ACHN (cell line): ENCODE data around the gene RAB11FIP4.
A peak's percentile ranks its signal among the peaks of the same experiment; 100 is the strongest.

Experiments
- DNase-seq: peaks from one replicate; pipeline ENCODE4 v3.0.0-alpha.2; 2015
- in situ Hi-C: cut with HindIII; loops from 2 replicates; pipeline ENCODE4 v1.10.0; 2017; ENCODE audit warnings: low sequenced_read_pairs, low pct_ligation_motif_present, low pct_unique_long_range_greater_than_20kb

Gene RAB11FIP4

DNA sequence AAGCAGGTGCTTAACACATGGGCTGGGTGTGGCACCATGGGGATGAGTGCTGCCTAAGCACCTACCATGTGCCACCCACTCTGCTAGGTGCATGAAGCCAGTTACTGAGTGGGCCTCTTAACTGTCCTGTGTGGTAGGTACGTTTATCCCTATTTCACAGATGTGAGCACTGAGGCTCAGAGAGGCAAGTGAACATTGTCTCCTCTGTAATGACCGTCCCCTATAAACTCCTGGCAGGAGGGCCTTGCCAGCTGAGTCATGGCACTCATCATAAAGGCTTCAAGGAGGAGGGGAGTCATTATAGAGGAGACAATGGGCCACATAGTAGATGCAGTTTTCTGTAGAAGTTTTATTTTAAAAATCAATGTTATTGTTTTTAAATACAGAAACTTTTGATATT lies 79.1 kb downstream of the RAB11FIP4 start:
- no peak for DNase-seq
- in situ Hi-C loops, result no loop called here

DNA sequence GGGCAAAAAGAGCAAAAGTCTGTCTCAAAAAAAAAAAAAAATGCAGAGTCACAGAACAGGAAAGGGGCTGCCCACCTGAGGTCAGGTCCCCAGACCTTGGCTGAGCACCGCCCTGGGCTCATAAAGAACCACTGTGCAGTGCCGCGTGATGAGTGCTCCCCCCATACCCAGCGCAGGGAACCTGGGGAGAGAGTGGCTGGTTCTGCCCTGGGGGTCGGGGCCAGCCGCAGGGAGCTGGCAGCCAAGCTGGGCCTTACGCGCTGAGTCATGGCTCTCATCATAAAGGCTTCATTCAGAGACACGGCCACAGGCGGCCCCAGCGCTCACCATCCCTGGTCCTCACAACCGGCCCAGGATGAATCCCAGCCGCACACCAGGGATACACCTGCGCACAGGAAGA lies 80.7 kb downstream of the RAB11FIP4 start:
- in situ Hi-C loops, result no loop called here

DNA sequence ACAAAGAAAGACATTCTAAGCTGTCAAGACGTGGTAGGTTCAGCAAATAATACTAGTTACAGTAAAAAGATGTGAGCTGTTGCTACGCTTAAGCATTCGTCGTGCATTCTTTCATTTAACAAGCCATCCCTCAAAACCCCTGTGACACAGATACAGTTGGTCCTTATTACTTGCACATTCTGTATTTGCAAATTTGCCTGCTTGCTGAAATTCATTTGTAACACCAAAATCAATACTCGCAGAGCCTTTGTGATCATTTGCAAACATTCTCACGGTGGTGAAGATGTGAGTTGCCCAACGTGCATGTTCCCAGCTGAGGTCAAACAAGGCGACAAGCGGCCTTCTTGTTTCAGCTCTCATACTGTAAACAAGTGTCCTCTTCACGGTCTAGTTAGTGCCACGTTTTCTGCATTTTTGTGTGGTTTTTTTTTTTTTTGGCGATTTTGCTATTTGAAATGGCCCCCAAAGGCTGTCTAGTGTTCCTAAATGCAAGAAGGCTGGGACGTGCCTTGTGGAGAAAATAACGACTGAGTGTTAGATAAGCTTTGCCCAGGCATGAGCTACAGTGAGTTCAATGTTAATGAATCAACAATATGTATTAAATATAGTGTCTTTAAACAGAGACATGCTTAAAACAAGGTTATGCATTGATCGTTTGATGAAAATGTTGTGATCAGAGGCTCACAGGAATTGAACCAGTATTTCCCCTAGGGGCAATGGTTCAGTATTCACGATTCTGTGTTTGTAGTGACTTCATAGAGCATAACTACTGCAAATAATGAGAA lies 84.1 kb downstream of the RAB11FIP4 start:
- in situ Hi-C loops, result no loop called here

More for the DNA sequence above, 80.7 kb downstream of the RAB11FIP4 start:
- DNase-seq, result no peak

DNA sequence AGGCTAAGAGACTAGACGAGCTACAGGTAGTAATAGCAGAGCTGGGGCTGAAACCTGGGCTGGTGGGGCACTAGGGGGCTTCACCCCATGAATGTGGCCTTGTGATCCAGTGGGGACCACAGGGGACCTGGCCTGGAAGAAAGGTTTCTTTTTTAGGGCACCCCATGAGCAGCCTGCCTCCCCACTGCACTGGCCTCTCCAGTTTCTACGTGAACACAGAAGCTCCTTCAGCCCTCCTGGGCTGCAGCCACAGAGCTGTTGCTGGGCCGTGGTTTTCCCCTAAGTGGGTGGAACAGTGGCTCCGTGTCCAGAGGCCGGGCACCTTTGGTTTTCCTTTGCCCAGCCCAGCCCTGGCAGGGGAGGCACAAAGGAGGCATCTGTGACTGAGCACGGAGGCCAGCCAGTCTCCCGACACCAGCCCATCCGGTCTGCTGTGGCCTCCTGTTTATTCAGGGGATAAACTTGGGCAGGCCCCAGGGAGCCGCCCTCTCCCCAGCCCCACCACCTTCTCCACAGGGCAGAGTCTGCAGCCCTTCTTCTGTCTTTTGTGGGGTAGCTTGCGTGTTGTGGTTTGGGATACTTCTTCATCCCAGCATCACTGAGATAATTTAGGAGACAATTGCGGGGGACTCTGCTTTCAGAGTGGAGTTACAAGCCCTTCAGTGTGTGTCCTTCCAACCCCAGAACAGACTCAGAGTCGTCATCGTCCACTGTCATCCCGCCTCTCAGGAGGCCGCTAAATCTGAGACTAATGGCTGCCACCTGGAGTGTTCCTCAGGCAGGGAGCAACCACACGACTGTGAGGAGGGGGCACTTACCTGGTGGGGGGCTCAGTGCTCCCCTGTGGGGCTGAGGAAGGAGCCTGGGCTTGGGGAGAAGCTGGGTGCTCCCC lies 85.3 kb downstream of the RAB11FIP4 start:
- DNase-seq, result no peak
- in situ Hi-C loops, result no loop called here

More for the DNA sequence above, 84.1 kb downstream of the RAB11FIP4 start:
- DNase-seq, result no peak

DNA sequence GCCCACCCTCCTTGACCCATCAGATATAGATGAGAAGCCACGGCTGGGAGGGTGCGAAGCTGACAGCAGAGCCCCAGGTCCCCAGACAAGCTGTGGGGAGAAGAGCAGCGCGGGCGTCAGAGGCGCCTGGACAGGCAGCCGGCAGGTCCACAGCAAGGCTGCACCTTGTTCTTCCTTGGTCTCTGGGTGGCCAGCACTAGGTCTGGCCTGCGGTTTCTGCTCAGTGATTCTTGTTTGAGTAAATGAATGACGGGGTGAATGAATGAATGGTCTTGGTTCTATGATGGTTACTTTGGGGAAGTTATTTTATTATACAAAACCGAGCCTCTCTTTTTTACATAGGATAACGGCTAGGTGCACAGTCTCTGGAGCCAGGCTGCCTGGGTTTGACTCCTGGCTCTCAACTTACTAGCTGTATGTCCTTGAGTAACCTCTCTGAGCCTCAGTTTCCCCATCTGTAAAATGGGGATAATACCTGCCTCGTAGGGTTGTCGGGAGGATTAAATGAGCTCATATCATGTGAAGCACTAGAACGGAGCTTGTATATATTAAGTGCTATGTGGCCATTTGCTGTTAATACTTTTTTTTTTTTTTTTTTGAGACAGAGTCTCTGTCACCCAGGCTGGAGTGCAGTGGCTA lies 86.1 kb downstream of the RAB11FIP4 start:
- in situ Hi-C loops, result no loop called here

DNA sequence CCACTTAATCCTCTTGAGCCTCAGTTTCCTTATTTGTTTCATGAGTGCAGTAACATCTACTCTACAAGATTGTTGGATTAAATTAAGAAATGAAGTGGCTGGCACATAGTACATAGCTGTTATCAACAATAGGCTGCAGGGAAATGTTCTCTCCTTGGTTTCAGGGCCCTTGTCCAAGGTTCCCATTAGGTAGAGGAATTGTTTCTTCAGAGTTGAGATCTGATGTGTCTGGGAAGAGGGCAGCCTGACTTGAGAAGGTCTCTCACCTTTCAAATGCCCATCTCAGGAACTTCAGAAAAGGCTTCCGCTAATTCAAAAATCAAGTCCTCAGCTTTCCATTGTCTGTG lies 87.6 kb downstream of the RAB11FIP4 start:
- in situ Hi-C loops, result no loop called here
- no peak for DNase-seq

More for the DNA sequence above, 86.1 kb downstream of the RAB11FIP4 start:
- no peak for DNase-seq

DNA sequence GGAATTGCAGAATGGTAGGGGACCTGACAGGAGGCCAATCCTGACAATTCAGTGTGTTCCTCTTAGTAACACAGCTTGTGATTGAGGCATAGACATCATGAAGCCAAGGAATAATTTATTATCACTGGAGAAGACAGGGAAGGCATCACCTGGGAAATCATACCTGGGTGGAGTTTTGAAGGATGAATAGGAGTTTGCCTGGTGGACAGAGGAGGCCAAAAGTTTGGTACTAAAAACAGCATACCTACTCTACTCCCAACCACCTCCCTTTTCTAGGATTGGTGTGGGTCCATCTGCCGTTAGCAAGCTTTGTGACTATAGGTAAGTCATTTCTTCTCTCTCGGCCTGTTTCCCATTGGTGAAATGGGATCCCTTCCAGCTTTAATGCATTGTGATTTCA lies 88.0 kb downstream of the RAB11FIP4 start:
- in situ Hi-C loops, result no loop called here
- no peak for DNase-seq

DNA sequence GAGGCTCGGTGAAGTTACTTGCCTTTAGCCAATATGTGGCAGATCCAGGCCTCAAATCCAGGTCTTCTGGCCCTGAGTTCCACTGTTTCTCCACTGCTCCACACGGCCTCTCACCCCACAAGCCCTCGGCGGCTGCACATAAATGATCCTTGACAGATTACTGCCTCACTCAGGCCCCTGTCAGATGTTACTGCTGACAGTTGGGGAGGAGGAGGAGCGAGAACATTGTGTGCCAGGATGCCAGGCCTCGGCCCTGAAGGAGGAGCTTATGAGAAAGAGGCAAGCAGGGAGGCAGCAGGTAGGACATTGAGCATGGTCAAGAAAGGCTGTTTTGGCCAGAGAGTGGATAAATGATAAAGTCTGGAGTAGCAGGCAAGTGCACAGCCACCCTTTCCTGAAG lies 88.6 kb downstream of the RAB11FIP4 start:
- in situ Hi-C loops, result no loop called here
- DNase-seq, result no peak

DNA sequence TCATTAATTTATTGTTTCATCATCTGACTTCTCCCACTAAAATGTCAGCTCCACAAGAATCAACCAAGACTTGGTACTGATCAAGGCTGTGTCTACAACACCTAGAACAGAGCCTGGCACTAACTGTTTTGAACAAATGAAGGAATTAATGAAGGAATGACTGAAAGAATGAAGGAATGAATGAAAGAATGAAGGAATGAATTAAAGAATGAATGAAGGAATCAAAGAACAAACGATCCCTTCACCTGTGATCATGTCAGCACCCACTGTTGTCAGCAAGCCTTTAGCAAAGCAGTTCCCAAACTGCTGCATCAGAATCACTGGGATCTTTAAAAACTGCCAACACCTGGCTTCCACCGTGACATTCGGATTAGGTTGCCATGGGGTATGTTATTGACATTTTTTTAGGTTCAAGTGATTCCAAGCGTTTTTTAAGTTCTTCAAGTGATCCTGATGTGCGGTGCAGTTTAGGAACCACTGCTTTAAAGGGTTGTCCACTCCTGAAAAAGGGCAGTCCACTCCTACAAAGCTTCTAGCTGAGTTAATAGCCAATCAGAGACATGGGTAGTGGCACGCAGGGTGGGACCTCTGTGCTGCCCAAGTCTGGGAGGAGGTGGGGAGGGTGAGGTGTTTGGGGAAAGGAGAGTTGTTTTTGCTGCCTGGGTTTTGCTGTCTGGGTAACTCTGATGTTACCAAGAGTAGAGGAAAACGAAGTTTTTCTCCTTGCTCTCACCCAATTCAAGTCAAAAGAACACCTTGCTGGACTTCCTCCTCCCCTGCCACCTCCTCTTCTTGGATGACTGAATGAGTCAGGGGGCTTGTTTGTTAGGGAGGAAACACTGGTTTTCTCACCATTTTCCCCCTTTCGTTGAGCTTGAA lies 89.7 kb downstream of the RAB11FIP4 start:
- no peak for DNase-seq
- in situ Hi-C loops, result no loop called here

DNA sequence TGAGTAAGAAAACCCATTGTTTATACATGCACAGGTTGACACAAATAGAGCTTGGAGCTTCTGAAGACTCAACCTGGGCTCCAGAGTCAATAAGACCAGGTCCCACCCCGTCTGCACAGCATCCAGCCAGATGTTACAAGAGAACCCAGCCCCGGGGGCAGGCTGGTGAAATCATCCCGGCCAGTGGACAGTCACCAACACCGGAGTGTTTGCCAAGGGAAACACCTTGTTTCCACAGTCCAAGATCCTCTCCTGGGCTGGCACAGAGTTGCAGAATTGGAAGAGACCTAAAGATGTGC lies 90.3 kb downstream of the RAB11FIP4 start:
- DNase-seq, result no peak
- in situ Hi-C loops, result no loop called here

DNA sequence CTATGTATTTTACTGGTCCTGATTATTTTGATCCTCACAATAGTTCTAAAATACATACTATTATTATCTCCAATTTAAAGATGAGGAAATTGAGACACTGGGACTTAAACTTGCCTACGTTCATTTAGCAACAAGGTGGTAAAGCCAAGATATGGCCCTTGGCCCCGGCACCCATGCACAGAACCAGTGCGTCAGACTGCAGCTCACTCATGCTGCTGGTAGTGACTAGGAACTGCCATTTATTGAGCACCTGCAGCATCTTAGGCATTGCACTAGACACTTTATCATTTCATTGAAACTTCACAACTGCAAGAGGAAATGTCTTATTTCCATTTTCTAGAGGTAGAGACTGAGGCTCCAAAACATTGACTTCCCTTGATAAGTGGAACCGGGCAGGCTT lies 93.3 kb downstream of the RAB11FIP4 start:
- in situ Hi-C loops, result no loop called here

DNA sequence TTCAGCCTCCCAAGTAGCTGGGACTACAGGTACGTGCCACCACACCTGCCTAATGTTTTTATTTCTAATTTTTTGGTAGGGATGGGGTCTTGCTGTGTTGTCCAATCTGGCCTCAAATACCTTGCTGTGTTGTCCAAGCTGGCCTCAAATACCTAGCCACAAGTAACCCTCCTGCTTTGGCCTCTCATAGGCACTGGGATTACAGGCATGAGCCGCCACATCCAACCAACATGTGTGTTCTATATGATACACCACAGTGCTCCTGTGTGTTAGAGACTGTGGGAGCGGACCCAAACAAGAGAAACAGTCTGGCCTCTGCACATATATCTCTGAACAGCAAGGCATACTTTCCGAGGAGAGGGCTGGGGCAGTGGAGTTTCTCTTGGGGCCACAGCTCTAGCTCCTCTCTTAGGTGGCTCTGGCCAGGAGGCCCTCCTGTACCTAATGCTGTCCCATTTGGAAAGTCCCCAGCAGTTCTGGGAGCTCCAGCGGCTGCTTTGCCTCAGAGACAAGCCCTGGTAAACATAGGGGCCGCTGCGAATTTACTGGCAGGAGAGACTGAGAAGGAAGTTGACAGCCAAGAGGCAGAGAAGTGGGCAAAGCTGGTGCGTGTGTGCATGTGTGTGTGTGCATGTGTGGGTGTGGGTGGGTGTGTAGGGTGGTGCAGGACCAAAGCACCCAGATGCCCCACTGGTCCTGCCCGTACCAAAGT lies 95.0 kb downstream of the RAB11FIP4 start:
- in situ Hi-C loops, result no loop called here
- no peak for DNase-seq

More for the DNA sequence above, 93.3 kb downstream of the RAB11FIP4 start:
- no peak for DNase-seq

DNA sequence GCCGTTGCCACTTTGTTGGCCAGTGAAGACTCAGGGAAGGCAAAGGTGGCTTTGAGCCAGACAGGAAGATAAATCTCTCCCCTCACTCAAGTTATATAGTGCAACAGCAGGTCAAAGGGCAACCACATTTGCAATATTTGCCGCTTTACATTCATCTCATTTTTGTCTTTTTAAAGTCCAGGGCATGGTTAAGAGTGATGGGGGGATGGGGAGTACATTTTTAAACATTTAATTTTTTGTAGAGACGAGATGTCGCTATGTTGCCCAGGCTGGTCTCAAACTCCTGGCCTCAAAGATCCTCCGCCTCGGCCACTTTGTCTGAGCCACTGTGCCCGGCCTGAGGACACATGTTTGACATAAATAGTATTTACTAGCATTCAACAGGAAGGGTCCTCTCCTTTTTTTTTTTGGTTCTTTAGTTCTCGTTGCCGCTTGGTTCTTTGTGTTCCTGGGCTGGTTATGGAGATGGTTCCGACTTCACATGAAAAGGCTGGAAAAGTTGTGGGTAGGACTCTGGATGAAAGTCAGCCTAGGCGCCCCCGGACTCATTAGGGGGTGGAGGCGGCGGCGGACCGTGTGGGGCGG lies 95.7 kb downstream of the RAB11FIP4 start:
- in situ Hi-C loops, result no loop called here
- no peak for DNase-seq

DNA sequence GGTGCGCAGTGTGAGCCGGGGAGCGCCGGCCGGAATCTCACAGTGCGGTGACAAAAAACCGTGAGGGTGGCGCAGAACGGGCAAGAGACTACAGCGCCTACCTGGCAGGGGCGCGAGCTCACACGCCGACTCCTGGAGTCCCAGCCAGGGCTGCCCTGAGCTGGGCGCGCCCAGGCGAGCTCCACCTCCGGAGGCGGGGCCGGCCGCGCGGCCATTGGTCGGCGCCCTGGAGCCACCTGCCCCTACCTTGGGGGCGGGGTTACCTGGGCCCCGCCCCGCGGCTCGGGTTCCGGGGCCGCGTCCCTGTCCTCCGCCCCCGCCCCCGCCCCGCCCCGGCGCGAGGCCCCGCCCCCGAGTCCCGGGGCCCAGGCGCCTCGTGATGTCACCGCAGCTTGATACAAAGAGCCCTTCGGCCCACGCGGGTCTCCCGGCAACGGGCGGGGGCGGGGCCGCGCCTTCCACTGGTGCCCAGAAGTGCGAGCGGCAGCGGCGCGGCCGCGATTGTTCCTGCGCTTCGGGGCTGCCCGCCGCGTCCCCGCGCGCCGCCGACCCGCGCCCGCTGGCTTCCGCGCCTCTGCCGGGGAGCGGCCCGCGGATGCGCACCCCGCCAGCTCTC lies 96.3 kb downstream of the RAB11FIP4 start:
- in situ Hi-C loops, result no loop called here

DNA sequence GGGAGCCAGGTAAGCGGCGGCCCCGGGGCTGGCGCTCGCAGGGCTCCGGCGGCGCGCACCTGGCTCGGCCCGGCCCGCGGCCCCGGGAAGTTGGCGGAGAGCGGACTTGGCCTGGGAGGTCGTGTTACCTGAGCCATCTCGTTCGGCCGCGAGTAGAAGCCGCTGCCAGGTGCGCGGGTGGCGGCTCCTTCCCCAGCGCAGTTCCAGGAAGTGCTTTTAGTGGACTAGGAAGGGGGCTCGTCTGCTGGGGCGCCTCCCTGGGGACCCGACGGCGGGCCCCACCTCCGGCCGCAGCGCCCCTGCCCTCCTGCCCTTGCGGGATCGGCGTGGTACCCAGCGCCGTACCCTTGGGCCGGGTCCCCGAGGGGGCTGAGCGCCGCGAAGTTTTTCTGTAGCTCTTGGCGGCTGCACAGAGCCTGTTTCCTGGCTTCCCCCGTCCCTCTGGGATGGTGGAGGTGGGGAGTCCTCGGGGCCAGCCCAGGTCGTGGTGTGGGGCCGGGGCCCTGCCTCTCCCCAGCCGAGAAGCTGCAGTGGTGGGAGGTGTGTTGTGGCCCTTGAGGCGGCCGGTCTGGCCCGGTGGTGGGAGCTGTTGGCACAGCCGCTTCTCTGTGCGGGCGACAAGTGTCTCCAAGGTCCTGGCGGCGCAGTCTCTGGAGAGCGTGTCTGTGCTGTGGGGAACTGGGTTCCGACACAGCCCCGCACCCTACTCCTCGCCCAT lies 96.9 kb downstream of the RAB11FIP4 start:
- in situ Hi-C loops, result no loop called here
- no peak for DNase-seq

More for the DNA sequence above, 96.3 kb downstream of the RAB11FIP4 start:
- DNase-seq, result peak; percentile 87

DNA sequence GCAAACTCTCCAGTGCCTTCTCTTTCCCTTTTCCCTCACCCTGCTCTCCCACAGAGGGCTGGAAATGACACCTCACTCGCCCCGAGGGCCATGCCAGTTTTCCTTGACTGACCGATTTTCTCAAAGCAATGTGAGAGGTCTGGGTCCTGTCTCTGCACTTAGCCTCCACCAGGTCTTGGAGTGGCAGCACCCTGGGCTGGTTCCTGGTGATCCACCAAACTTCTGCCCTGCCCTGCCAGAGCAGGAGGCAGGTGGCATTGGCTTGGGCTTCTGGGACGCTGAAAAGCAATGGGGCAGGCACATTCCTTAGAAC lies 97.5 kb downstream of the RAB11FIP4 start:
- in situ Hi-C loops, result no loop called here
- no peak for DNase-seq
